ENCODE measurements around the gene GALK1. TPM values are rescaled to one million over a fixed set of nuclear protein-coding genes. Genes with fewer than 3 reads are reported as not detected.

GALK1 gene
- total and polyA plus RNA-seq, 2 of the 13 experiments (the other 11 are each of a cell fraction or from before 2014, with no cell fraction given), result 59.9 to 93.6 TPM

DNA sequence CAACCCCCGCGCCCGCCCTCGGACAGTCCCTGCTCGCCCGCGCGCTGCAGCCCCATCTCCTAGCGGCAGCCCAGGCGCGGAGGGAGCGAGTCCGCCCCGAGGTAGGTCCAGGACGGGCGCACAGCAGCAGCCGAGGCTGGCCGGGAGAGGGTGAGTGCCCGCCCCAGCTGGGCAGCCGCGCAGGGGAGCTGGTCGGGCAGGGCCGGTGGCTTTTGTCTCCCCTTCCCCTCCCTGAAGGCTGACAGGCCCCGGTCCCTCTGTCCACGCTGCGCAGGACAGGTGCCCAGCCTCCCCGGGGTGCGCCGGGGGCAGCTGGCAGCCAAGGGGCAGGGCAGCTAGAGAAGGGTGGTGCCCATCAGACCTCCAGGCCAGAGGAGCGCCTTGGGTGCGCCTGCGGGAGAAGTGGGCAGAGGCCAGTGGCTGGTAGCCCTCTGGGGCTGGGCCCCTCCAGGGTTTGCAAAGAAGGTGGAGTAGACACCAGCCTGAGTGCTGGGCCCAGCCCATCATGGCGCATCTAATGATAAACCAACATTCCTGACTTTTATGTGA is 43.5 kb downstream of the GALK1 start (continued):
- TF ChIP-seq, protein P1, sequence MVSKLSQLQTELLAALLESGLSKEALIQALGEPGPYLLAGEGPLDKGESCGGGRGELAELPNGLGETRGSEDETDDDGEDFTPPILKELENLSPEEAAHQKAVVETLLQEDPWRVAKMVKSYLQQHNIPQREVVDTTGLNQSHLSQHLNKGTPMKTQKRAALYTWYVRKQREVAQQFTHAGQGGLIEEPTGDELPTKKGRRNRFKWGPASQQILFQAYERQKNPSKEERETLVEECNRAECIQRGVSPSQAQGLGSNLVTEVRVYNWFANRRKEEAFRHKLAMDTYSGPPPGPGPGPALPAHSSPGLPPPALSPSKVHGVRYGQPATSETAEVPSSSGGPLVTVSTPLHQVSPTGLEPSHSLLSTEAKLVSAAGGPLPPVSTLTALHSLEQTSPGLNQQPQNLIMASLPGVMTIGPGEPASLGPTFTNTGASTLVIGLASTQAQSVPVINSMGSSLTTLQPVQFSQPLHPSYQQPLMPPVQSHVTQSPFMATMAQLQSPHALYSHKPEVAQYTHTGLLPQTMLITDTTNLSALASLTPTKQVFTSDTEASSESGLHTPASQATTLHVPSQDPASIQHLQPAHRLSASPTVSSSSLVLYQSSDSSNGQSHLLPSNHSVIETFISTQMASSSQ (IDR thresholded peaks at IDR 0.05; ENCODE audit: low read depth), result no peak
- TF ChIP-seq, protein P1 (CRISPR knock-in tag; IDR thresholded peaks at IDR 0.05; ENCODE audit: borderline replicate concordance), result peak; percentile 49; the same call in 1 of the 2 replicates
- no peak for TF ChIP-seq ZNF224 (CRISPR knock-in tag; IDR thresholded peaks at IDR 0.05)
- no peak for TF ChIP-seq ZNF619 (CRISPR knock-in tag; IDR thresholded peaks at IDR 0.05)
- TF ChIP-seq ZNF343 (CRISPR knock-in tag; IDR thresholded peaks at IDR 0.05), result peak; percentile 9; the same call in 1 of the 2 replicates
- TF ChIP-seq RARG (CRISPR knock-in tag; IDR thresholded peaks at IDR 0.05; ENCODE audit: low read depth), result no peak
- TF ChIP-seq, protein P2, sequence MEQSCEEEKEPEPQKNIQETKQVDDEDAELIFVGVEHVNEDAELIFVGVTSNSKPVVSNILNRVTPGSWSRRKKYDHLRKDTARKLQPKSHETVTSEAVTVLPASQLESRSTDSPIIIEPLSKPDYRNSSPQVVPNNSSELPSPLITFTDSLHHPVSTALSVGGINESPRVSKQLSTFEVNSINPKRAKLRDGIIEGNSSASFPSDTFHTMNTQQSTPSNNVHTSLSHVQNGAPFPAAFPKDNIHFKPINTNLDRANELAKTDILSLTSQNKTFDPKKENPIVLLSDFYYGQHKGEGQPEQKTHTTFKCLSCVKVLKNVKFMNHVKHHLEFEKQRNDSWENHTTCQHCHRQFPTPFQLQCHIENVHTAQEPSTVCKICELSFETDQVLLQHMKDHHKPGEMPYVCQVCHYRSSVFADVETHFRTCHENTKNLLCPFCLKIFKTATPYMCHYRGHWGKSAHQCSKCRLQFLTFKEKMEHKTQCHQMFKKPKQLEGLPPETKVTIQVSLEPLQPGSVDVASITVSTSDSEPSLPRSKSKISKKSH (CRISPR knock-in tag; IDR thresholded peaks at IDR 0.05; ENCODE audit: borderline replicate concordance), result no peak
- no peak for TF ChIP-seq SCMH1 (CRISPR knock-in tag; IDR thresholded peaks at IDR 0.05; ENCODE audit: borderline replicate concordance)
- no peak for TF ChIP-seq MZF1 (CRISPR knock-in tag; IDR thresholded peaks at IDR 0.05; ENCODE audit: borderline replicate concordance)
- peak; percentile 9; the same call in 1 of the 2 replicates for TF ChIP-seq KDM5B (CRISPR knock-in tag; IDR thresholded peaks at IDR 0.05; ENCODE audit: borderline replicate concordance)
- no peak for TF ChIP-seq ZNF30 (CRISPR knock-in tag; IDR thresholded peaks at IDR 0.05)
- no peak for TF ChIP-seq ZNF3 (CRISPR knock-in tag; IDR thresholded peaks at IDR 0.05)
- TF ChIP-seq, protein P3, sequence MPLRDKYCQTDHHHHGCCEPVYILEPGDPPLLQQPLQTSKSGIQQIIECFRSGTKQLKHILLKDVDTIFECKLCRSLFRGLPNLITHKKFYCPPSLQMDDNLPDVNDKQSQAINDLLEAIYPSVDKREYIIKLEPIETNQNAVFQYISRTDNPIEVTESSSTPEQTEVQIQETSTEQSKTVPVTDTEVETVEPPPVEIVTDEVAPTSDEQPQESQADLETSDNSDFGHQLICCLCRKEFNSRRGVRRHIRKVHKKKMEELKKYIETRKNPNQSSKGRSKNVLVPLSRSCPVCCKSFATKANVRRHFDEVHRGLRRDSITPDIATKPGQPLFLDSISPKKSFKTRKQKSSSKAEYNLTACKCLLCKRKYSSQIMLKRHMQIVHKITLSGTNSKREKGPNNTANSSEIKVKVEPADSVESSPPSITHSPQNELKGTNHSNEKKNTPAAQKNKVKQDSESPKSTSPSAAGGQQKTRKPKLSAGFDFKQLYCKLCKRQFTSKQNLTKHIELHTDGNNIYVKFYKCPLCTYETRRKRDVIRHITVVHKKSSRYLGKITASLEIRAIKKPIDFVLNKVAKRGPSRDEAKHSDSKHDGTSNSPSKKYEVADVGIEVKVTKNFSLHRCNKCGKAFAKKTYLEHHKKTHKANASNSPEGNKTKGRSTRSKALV (CRISPR knock-in tag; IDR thresholded peaks at IDR 0.05), result 0 out of 2 replicates have a peak, but pooled peaks have one; percentile 22
- TF ChIP-seq, protein P4, sequence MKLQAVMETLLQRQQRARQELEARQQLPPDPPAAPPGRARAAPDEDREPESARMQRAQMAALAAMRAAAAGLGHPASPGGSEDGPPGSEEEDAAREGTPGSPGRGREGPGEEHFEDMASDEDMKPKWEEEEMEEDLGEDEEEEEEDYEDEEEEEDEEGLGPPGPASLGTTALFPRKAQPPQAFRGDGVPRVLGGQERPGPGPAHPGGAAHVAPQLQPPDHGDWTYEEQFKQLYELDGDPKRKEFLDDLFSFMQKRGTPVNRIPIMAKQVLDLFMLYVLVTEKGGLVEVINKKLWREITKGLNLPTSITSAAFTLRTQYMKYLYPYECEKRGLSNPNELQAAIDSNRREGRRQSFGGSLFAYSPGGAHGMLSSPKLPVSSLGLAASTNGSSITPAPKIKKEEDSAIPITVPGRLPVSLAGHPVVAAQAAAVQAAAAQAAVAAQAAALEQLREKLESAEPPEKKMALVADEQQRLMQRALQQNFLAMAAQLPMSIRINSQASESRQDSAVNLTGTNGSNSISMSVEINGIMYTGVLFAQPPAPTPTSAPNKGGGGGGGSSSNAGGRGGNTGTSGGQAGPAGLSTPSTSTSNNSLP (IDR thresholded peaks at IDR 0.05; ENCODE audit: low read depth, low read length), result no peak
- no peak for TF ChIP-seq ZNF891 (CRISPR knock-in tag; IDR thresholded peaks at IDR 0.05)
- TF ChIP-seq DMAP1 (CRISPR knock-in tag; IDR thresholded peaks at IDR 0.05), result no peak
- TF ChIP-seq TBX2 (CRISPR knock-in tag; IDR thresholded peaks at IDR 0.05; ENCODE audit: borderline replicate concordance), result peak; percentile 23; the same call in 1 of the 2 replicates
- TF ChIP-seq HNRNPLL (IDR thresholded peaks at IDR 0.05; ENCODE audit: low read depth, low read length, poor library complexity, severe bottlenecking), result peak; percentile 8

Measured in HepG2 (cell line).